Testis (tissue), 2 donors: Measurements from ENCODE around the gene PTPN11.

Experiments
- CTCF ChIP-seq, 3 experiments: fragments of 450-650 bp in 2 of 3; fragments of 200-600 bp in 1 of 3; sonication (generic) in 1 of 3; IDR thresholded peaks; one replicate each; pipeline ENCODE4 v1.5.1; 2016 to 2019; ENCODE audit warnings: antibody characterized with exemption in 3 of 3, mild to moderate bottlenecking in 2 of 3, moderate library complexity in 1 of 3
- POLR2A ChIP-seq: fragments of 450-650 bp; IDR thresholded peaks from one replicate; pipeline ENCODE4 v1.6.1; 2017; ENCODE audit warnings: antibody characterized with exemption, mild to moderate bottlenecking, moderate library complexity

DNA sequence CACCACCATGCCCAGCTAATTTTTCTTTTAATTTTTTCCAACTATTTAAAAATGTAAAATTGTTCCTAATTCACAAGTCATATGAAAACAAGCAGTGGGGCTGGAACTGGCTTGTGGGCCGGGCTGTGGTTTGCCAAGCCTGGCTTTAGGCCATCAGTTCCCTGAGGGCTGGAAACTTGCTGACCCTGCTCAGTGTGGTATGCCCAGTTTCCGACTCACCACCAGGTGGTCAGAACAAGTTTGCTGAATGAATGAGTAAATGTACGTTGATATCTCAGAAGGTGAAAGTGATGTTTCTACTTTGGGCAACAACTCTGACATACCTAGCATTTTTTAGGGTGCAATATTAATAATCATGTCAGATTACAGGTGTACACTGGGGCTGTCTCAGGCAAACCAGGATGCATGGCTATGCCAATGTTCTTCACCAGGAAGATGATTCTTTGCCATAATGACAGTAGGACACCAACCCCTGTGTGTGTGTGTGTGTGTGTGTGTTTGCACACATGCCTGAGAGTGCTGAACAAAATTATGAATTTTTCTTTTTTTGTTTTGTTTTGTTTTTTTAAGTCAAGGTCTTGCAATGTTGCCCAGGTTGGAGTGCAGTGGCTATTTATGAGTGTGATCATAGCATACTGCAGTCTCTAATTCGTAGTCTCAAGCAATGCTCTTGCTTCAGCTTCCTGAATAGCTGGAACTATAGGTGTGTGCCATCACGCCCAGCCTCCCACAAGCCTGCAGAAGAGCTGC, 106.1 kb downstream of the PTPN11 start:
- TF ChIP-seq CTCF (IDR thresholded peaks at IDR 0.05) (no peak), POLR2A (no peak)
